Gastrocnemius medialis (tissue), 4 donors: ENCODE measurements around the gene SRSF8. TPM values are rescaled to one million over a fixed set of nuclear protein-coding genes. Genes with fewer than 3 reads are reported as not detected.
A peak's percentile ranks its signal among the peaks of the same experiment; 100 is the strongest.

Experiments used
- ATAC-seq, 2 donors: fragments of 150-250 bp; one replicate each; pipeline ENCODE4 v1.9.1; 2016
- DNase-seq, 2 donors: peaks; one replicate each; pipeline ENCODE4 v3.0.0-alpha.2; 2019
- H3K27ac ChIP-seq, 4 donors: fragments of 200-600 bp; sonication (generic); 1 replicate in 1 of 4; 2 replicates in 3 of 4; pipeline ENCODE4 v1.5.1; 2016 to 2018; ENCODE audit warnings: mild to moderate bottlenecking in 2 of 4, moderate library complexity in 1 of 4
- H3K27me3 ChIP-seq, 3 donors: fragments of 200-600 bp; sonication (generic) in 2 of 3; 1 replicate in 1 of 3; 2 replicates in 2 of 3; pipeline versions ENCODE4 v1.5.1 to v1.6.0; 2016 to 2019; ENCODE audit warnings: mild to moderate bottlenecking in 1 of 3, moderate library complexity in 1 of 3
- H3K36me3 ChIP-seq, 2 donors: fragments of 200-600 bp; sonication (generic) in 1 of 2; one replicate each; pipeline ENCODE4 v1.5.1; 2017 to 2018
- H3K4me1 ChIP-seq, 2 donors: fragments of 200-600 bp; sonication (generic) in 1 of 2; one replicate each; pipeline ENCODE4 v1.5.1; 2016 to 2017; ENCODE audit warnings: mild to moderate bottlenecking in 2 of 2
- H3K4me3 ChIP-seq, 4 donors: fragments of 200-600 bp; sonication (generic) in 3 of 4; 1 replicate in 1 of 4; 2 replicates in 3 of 4; pipeline ENCODE4 v1.5.1; 2016 to 2019; ENCODE audit warnings: mild to moderate bottlenecking in 2 of 4
- H3K9me3 ChIP-seq, 3 donors: fragments of 200-600 bp; sonication (generic) in 2 of 3; 1 replicate in 1 of 3; 2 replicates in 2 of 3; pipeline ENCODE4 v1.5.1; 2016 to 2019
- CTCF ChIP-seq, 5 experiments: fragments of 450-650 bp in 3 of 5; fragments of 200-600 bp in 2 of 5; sonication (generic) in 2 of 5; IDR thresholded peaks in 4 of 5; conservative IDR thresholded peaks in 1 of 5; 1 replicate in 4 of 5; 2 replicates in 1 of 5; pipeline ENCODE4 v1.5.1; 2016 to 2019; ENCODE audit warnings: antibody characterized with exemption in 5 of 5, mild to moderate bottlenecking in 3 of 5, moderate library complexity in 3 of 5
- POLR2A ChIP-seq, 2 donors: fragments of 450-650 bp; IDR thresholded peaks; one replicate each; pipeline ENCODE4 v1.6.1; 2017; ENCODE audit warnings: antibody characterized with exemption in 2 of 2, mild to moderate bottlenecking in 2 of 2, moderate library complexity in 2 of 2
- in situ Hi-C, 4 donors: fragments of 200-750 bp; cut with MboI; loops; one replicate each; pipeline versions ENCODE4 v1.15.0 to v1.8.0; 2017; ENCODE audit warnings: low sequenced_read_pairs in 4 of 4
- intact Hi-C: fragments of 100-400 bp; cut with DNase I; formaldehyde crosslinking; loops from one replicate; pipeline ENCODE4 v1.15.1; 2023; ENCODE audit warnings: low total_unique reads
- total RNA-seq, 4 donors: library from RNA; depleted of rRNA; stranded (reverse); fragments of >200 nt; gene quantifications; one replicate each; pipeline versions ENCODE4 v1.1.0 to v1.2.3, GENCODE V29; 2016

SRSF8 gene
- total RNA-seq, 4 donors from 2014 or later: 18.2 to 31.0 (median 21.5) TPM

DNA sequence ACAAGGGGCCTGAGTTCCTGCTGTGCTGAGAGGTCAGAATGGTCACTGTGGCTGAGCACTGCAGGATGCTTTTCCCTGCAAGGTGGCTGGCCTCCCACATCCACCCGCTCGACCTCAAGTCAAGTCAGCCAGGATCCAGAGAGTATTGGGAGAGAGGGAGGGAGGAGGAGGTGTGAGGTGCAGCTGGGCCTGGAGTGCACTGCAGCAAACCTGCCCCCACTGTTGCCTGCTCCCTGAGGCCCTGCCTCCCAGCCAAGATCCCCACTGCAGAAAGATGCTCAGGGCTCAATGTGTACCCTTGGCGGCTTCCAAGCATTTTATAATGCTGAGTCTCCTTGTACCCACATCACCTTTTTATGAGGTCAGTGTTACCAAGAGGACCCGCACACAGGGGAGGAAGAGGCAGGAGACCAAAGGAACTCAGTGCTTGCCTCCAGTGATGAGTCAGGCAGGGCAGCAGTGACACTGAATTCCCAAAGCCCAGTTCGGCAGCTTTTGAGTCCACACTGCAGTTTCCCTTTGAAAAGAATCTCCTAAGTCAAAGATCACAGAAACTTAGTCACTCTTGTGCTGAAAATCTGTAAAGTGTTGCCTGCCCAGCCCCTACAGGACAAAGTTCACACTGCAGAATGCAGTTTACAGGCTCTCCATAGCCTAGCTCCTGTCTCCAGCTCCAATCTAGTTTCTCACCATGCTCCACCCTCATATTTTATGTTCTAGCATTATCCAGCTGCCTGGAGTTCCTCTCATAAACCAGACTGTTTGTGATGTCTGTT lies 26.0 kb downstream of the SRSF8 start:
- in situ Hi-C loops (loop anchor here in 1 of 4 donors (25.0 kb wide), 1 partner anchor 330 kb away; the partner anchor contains the start of gene AMOTL1), intact Hi-C loops (loop anchor here (10.0 kb wide), 1 partner anchor 328 kb away; the partner anchor contains the start of gene AMOTL1)
- TF ChIP-seq CTCF (IDR thresholded peaks at IDR 0.05 in 4 of 5, conservative IDR thresholded peaks at IDR 0.05 in 1 of 5) (peak in 3 of 5 experiments; percentile 26 to 50 (median 38)), POLR2A (IDR thresholded peaks at IDR 0.05) (no peak)
- H3K4me3 ChIP-seq: no peak overlapping the region
- DNase-seq (no peak), ATAC-seq (peak in 1 of 2 donors; percentile 3)
- no peaks in the 10 kb centered on the region for H3K36me3 ChIP-seq
- H3K27ac ChIP-seq: peak overlapping the region; percentile 84 to 97 (median 89)
- no peaks in the 10 kb centered on the region for H3K9me3 ChIP-seq
- no peaks in the 10 kb centered on the region for H3K27me3 ChIP-seq
- peaks cover 56 to 65% of the 10 kb centered on the region in 2 donors for H3K4me1 ChIP-seq

- no peaks in the 10 kb centered on the region for H3K36me3 ChIP-seq
- H3K27ac ChIP-seq: peak overlapping the region; percentile 84 to 97 (median 89)
- in situ Hi-C loops: loop anchor here in 1 of 4 donors (25.0 kb wide), 1 partner anchor 331 kb away; the partner anchor contains the start of gene AMOTL1
- intact Hi-C loops: loop anchor here (10.0 kb wide), 1 partner anchor 329 kb away; the partner anchor contains the start of gene AMOTL1
- DNase-seq (no peak), ATAC-seq (no peak)
- H3K27me3 ChIP-seq: no peaks in the 10 kb centered on the region
- peaks cover 56 to 66% of the 10 kb centered on the region in 2 donors for H3K4me1 ChIP-seq
- H3K9me3 ChIP-seq: no peaks in the 10 kb centered on the region
- no peak overlapping the region for H3K4me3 ChIP-seq
- no peak for TF ChIP-seq POLR2A (IDR thresholded peaks at IDR 0.05)
- TF ChIP-seq CTCF (IDR thresholded peaks at IDR 0.05 in 4 of 5, conservative IDR thresholded peaks at IDR 0.05 in 1 of 5): no peak
Observed at GRCh38 chr11:95093548-95093947, 26.8 kb downstream of the SRSF8 start.

DNA sequence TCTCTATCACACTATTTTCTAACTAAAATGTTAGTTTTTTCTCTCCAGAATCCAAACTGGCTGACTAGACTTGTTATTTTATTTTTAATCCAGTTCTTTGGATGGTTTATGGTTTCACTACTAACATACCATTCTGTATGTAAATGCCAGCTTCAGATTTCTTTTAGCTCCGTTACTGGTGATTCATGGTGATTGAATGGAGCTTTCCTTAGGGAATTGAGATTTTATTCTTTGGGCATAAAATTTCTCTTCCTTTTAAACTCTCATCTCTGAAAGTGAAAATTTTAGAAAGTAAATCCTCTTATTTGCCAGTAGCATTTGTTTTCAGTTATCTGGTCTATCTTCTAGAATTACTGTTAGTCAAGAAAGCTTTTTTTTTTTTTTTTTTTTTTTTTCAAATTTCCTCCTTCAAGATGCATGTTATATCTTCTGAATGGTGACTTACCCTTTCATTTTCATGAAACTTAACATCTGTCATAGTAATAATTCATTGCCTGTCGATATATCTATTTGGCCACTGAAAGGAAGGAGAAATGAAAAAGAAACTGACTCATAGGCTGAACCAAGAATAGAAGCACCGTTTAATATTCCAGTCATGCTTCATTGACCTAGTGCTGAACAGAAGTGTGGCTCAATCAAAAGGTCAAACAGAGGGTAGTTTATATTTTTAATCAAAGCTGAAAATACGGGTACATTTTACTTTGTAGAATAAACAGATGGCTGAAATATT lies 29.3 kb downstream of the SRSF8 start:
- DNase-seq (no peak), ATAC-seq (peak; percentile 86 to 92)
- H3K4me3 ChIP-seq: peak overlapping the region in 2 of 4 donors; percentile 4 to 10
- peaks cover 51 to 62% of the 10 kb centered on the region in 2 donors for H3K4me1 ChIP-seq
- in situ Hi-C loops (loop anchor here in 1 of 4 donors (25.0 kb wide), 1 partner anchor 334 kb away; the partner anchor contains the start of gene AMOTL1), intact Hi-C loops (loop anchor here (10.0 kb wide), 1 partner anchor 331 kb away; the partner anchor contains the start of gene AMOTL1)
- H3K27me3 ChIP-seq: no peaks in the 10 kb centered on the region
- H3K9me3 ChIP-seq: no peaks in the 10 kb centered on the region
- peak overlapping the region; percentile 84 to 97 (median 89) for H3K27ac ChIP-seq
- H3K36me3 ChIP-seq: no peaks in the 10 kb centered on the region
- TF ChIP-seq CTCF (IDR thresholded peaks at IDR 0.05 in 4 of 5, conservative IDR thresholded peaks at IDR 0.05 in 1 of 5) (no peak), POLR2A (IDR thresholded peaks at IDR 0.05) (no peak)

- no peaks in the 10 kb centered on the region for H3K36me3 ChIP-seq
- ATAC-seq: no peak
- no peaks in the 10 kb centered on the region for H3K9me3 ChIP-seq
- in situ Hi-C loops: loop anchor here in 1 of 4 donors (25.0 kb wide), 1 partner anchor 335 kb away; the partner anchor contains the start of gene AMOTL1
- H3K27me3 ChIP-seq: no peaks in the 10 kb centered on the region
- H3K27ac ChIP-seq: peak overlapping the region; percentile 84 to 97 (median 89)
- intact Hi-C loops: loop anchor here (10.0 kb wide), 1 partner anchor 332 kb away; the partner anchor contains the start of gene AMOTL1
- TF ChIP-seq CTCF (IDR thresholded peaks at IDR 0.05 in 4 of 5, conservative IDR thresholded peaks at IDR 0.05 in 1 of 5) (no peak), POLR2A (IDR thresholded peaks at IDR 0.05) (no peak)
- no peak for DNase-seq
- H3K4me1 ChIP-seq: peaks cover 49 to 67% of the 10 kb centered on the region in 2 donors
- H3K4me3 ChIP-seq: no peak overlapping the region
Observed at GRCh38 chr11:95097209-95097608, 30.5 kb downstream of the SRSF8 start.
